ENCODE data around the gene TAF3.

TAF3 gene

GRCh38 chr10:8045726-8046494 lies 227.6 kb downstream of the TAF3 start:
- DNase-seq (ENCODE audit: low read depth) = no peak

DNA sequence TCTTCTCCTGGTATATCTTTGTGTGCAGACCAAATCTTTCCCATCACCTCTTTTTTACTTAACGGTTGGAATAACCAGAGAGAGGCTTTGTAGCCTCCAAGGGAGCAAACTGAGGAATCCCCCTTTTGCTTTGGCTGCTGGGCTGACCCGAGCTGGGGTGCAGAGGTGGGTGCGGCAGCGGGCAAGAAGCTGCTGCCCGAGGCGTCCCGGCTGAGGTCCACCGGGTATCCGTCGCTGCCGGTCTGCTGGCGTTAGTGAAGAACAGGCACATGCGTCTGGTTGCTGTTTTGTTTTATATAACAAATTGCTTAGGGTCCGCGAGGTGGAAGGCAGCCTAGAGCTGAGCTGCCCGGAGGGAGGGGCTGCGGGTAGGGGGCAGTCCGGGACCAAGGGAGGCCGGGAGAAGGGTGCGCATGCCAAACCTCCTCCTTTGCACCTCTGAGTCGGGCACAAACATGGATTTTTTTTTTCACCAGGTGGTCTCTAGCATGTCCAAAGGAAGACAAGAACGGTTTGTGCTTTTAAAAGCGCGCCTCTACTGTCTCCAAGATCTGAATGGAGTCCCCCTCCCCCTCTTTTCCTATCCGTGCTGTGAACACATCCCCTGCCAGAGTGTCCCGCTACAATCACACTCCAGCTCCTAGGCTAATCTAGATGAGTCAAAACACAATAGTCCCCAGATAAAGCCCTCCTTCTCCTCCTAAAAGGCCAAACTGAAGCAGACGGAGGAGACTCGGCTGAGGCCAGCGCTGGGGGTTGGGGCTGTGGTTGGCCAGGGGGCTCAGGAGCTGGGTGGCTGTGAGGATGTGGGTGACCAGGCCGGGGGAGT lies 229.4 kb downstream of the TAF3 start:
- no peak for DNase-seq (ENCODE audit: low read depth)

- no peak for DNase-seq (ENCODE audit: low read depth)
These were observed 230.1 kb downstream of the TAF3 start for GRCh38 chr10:8048281-8049008.

DNA sequence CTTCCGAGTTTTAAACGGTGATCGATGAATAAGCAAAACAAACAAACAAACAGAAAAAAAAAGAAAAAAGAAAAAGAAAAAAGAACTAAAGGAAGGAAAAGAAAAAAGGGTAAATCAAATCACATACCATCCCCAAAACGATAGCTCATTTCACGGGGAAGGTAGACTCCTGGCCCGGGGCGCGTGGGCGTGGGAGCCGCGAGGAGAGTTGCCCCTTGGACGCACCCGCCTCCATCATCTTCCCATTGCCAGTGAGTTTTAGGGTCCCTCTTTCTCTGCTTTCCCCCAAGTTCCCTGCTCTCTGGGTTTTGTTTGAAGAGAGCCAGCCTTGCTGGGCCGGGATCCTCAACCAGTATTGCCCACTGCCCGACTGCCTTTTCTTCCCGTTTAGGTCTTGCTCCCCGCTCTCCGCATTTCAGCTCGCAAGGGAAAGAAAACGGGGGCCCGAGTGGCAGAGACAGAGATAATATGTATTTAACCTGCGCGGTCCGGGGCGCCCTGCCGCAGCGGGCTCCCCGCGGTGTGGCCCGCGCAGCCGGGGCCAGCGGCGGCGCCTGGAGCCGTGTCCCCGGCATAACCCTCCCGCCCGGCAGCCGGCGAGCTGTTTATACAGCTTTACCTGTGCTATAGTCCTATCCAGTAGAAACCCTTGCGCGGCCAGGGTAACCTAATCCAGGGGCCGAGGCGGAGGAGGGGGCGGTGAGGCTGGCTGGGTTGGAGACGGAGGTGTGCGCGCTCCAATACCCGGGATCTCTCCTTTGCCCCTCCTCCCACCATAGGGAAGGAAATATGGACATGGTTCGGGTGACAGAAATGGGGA lies 230.9 kb downstream of the TAF3 start:
- DNase-seq (ENCODE audit: low read depth) = no peak

DNA sequence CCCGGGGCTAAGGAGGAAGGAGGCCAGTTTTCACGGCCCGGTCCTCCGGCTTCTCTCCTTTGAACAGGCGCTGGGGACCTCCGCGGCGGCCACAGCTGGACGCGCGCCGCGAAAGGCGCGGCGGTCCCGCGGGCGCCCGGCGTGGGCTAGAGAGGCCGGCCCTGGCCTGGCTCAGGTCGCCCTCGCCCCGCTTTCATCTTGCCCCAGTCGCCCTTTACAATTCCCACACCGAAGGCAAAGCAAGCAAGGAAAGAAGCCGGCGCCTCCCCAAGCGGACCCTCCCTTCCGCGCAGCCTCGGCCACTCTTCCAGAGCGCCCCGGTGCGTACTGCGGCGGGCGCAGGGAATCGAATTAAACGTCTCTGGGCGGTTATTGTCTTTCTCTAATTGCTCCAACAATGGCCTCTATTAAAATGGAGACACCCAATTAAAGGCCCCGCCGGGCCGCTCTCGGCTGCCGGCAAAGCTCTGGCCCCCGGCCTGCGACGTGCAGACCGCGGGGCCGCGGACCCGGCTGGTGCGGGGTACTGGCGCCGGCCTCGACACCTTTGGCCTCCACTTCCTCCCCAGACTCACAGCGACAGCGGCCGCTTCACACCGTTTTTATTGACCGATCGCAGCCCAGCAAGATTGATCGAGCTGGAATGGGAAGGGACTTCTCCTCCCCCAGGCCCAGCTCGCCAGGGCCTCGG lies 231.7 kb downstream of the TAF3 start:
- no peak for DNase-seq (ENCODE audit: low read depth)

DNA sequence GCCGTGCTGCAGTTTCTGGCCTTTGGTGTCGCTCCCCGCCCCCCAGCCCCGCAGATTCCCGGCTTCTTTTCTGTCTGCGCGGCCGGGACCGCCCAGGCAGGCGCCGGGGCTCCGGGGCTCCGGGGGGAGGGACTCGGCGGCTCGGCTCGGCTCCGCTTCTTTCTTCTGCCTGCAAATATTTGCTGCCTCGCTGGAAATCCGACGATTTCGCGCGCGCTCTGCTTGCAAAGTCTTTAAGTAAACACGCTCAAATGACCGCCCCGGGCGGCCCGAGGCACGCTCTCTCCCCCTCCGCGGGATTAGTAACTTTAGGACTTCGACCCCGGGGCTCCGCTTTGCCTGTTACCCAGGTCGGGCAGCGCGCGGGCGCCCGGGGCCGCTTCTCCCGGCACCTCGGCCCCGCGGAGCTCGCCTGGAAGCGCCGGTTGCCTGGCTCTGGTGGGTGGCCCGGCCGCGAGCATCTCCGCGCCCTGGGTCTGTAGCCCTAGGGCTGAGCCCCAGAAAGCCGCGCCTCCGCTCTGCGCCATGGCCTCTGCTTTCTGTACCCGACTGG lies 232.3 kb downstream of the TAF3 start:
- DNase-seq (ENCODE audit: low read depth) = peak; percentile 21

DNA sequence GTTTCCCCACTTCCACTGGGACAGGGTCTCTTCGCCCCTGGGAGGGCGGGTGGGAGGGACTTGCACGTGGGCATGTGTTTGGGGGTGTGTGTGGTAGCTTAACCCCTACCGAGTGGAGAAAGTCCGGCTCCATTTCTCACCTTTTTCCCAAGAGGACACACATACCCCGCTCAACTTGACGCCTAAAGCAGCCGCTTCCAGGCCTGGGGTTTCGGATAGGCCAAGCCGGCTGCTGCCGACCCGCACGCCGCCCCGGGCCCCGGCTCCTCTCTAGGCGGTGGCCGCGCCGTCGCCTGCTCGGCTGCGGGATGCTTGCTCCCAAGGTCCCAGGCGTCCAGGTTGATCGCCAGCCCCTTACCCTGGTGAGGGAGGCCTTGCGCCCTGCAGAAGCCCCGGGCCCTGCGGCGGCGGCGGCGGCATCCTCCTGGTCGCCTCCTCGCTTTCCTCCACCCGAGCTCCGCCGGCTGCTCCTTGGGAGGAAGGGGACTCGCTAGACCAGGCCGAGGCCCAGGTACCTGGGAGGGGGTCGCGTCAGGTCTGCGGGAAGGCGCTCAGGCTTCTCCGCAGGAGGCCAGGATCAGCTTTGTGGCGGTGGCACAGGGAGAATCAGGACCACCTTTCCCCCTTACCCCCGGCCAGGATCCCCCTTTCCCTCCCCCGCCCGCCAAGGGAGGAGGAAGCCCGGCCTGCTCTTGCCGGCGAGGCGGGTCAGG lies 233.0 kb downstream of the TAF3 start:
- DNase-seq (ENCODE audit: low read depth) = no peak

DNA sequence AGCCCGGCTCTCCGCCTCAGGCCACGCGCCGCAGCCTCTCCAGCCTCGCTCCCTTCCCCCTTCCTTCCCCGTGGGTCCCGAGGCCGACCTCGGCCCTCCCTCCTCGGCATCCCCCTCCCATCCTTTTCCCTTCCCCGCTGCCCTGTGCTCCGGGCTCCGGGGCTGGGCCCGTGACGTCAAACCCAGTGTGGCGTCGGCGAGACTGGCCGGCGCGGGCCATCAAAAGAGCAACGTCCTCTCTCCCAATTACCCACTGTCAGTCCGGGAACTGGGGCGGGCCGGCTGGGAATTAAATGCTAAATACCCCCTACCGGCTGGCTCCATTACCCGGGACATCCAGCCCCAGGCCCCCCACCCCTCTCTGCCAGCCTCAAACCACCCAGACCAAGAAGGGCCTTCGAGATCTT lies 233.5 kb downstream of the TAF3 start:
- DNase-seq (ENCODE audit: low read depth) = no peak

- DNase-seq (ENCODE audit: low read depth) = no peak
These were observed 234.1 kb downstream of the TAF3 start for GRCh38 chr10:8052341-8052955.

DNA sequence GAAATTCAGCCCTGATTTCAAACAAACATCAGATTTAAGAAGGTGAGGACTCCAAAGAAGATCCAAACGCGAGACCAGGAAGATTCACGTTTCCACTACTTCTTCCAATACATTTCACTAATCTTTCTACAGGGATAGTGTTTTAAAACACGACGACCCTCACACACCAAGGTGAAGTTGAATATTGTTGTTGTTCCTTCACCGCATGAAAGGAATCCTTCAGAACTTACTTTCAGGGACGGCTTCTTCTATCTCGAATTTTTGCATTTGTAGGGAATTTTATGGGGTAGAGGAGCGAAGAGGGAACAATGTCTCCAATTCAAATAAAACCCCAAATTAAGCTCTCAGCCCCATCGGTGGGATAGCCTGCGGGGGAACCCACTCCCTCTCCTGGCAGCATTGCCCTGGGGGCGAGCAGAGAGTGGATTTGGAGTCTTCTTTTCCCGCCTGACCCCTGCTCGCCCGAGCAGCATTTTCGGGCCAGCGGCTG lies 234.7 kb downstream of the TAF3 start:
- no peak for DNase-seq (ENCODE audit: low read depth)

- peak; percentile 61 for DNase-seq (ENCODE audit: low read depth)
These were observed 235.3 kb downstream of the TAF3 start for GRCh38 chr10:8053446-8054243.

- no peak for DNase-seq (ENCODE audit: low read depth)
These were observed 235.9 kb downstream of the TAF3 start for GRCh38 chr10:8054244-8054493.

GRCh38 chr10:8054494-8055407 lies 236.4 kb downstream of the TAF3 start, which contains the start of gene GATA3:
GATA3 (plus strand) TSS chr10:8054688; CDS start chr10:8055656, 968 bp downstream.
- DNase-seq (ENCODE audit: low read depth) = peak; percentile 29

GRCh38 chr10:8055420-8056349 lies 237.4 kb downstream of the TAF3 start:
- DNase-seq (ENCODE audit: low read depth) = no peak

GRCh38 chr10:8056378-8056777 lies 238.1 kb downstream of the TAF3 start:
- DNase-seq (ENCODE audit: low read depth) = no peak

GRCh38 chr10:8056871-8057331 lies 238.6 kb downstream of the TAF3 start:
- DNase-seq (ENCODE audit: low read depth) = no peak
